ENCODE results near the gene SMARCA4.
"Not testable (repeated sequence)": the region's sequence is repeated elsewhere in the genome, so short reads cannot be mapped to it uniquely, and the experiment has no call there.

The SMARCA4 gene

GRCh38 chr19:11098327-11098726, 137.5 kb downstream of the SMARCA4 start:
- no peak for DNase-seq (ENCODE audit: low spot score)

GRCh38 chr19:11098861-11099260, 138.0 kb downstream of the SMARCA4 start:
- no peak for DNase-seq (ENCODE audit: low spot score)

DNA sequence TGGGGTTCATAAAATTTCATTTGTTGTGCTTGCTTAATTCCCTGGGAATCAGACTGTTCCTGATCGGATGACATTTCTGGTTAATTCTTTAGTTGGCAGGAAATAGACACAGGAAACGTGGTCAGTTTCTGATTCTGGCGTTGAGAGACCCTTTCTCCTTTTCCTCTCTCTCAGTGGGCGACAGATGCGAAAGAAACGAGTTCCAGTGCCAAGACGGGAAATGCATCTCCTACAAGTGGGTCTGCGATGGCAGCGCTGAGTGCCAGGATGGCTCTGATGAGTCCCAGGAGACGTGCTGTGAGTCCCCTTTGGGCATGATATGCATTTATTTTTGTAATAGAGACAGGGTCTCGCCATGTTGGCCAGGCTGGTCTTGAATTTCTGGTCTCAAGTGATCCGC, 139.2 kb downstream of the SMARCA4 start:
- DNase-seq (ENCODE audit: low spot score), result no peak

DNA sequence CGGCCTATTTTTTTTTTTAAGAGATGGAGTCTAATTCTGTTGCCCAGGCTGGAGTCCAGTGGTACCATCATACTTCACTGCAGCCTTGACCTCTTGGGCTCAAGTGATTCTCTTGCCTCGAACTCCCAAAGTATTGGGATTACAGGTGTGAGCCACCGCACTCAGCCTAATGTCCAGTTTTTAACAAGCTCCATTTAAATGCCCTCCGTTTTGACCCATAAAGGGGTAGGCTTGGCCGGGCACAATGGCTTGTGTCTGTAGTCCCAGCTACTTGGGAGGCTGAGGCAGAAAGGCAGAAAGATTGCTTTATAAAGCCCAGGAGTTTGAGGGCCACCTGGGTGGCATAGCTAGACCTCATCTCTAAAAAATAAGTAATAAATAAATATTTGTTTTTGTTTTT, 140.2 kb downstream of the SMARCA4 start:
- DNase-seq (ENCODE audit: low spot score), result no peak

DNA sequence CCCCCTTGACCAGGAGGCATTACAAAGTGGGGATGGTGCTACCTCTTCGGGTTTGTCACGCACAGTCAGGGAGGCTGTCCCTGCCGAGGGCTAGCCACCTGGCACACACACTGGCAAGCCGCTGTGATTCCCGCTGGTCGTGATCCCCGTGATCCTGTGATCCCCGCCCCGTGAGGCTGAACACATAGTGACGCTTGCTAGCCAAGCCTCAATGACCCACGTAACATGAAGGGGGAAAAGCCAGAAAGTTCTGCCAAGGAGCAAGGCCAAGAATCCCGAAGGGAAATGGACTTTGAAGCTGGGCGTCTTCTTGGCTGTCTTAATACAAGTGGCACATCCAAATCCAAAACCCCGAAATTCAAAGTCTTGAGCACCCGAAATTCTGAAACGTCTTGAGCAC, 142.1 kb downstream of the SMARCA4 start:
- no peak for DNase-seq (ENCODE audit: low spot score)

DNA sequence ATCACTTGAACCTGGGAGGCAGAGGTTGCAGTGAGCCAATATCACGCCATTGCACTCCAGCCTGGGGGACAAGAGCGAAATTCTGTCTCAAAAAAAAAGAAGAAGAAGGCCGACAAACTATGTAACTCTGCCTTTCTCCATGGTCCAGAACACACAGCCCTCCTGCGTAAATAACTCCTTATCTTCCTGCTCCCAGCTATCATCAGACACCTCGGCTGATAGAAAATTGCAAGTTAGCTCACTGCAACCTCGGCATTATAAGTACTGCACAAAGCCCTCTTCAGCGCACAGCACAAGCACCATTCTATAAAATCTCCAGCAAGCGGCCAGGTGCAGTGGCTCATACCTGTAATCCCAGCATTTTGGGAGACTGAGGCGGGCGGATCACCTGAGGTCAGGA, 142.8 kb downstream of the SMARCA4 start:
- DNase-seq (ENCODE audit: low spot score), result not testable (repeated sequence)

- no peak for DNase-seq (ENCODE audit: low spot score)
Measured at GRCh38 chr19:11105014-11105636, 144.3 kb downstream of the SMARCA4 start.

DNA sequence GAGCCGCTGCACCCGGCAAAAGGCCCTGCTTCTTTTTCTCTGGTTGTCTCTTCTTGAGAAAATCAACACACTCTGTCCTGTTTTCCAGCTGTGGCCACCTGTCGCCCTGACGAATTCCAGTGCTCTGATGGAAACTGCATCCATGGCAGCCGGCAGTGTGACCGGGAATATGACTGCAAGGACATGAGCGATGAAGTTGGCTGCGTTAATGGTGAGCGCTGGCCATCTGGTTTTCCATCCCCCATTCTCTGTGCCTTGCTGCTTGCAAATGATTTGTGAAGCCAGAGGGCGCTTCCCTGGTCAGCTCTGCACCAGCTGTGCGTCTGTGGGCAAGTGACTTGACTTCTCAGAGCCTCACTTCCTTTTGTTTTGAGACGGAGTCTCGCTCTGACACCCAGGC, 145.6 kb downstream of the SMARCA4 start:
- DNase-seq (ENCODE audit: low spot score), result no peak

GRCh38 chr19:11108746-11109145, 147.9 kb downstream of the SMARCA4 start:
- DNase-seq (ENCODE audit: low spot score), result no peak

GRCh38 chr19:11111117-11111770, 150.4 kb downstream of the SMARCA4 start:
- no peak for DNase-seq (ENCODE audit: low spot score)

GRCh38 chr19:11111771-11112144, 150.9 kb downstream of the SMARCA4 start:
- DNase-seq (ENCODE audit: low spot score), result no peak

Measured in activated CD4-positive, alpha-beta T cell treated with anti-CD3 and anti-CD28 coated beads, Interleukin-2, Interleukin-4, amounts not matched to agents 100 ng/mL and 50 ng/mL, durations not matched to agents 16 hours and 8 hours (primary cell).